ENCODE data around the gene ZNF394. TPM values are rescaled to one million over a fixed set of nuclear protein-coding genes. Genes with fewer than 3 reads are reported as not detected.
A peak's percentile ranks its signal among the peaks of the same experiment; 100 is the strongest.

The ZNF394 gene
- total RNA-seq, 2 experiments from 2014 or later: 25.9 to 28.0 TPM

- Mint-ChIP-seq H3K27me3 (no peaks in the 10 kb centered on the region), H3K27ac (peak overlapping the region; percentile 99), H3K4me1 (ENCODE audit: low read depth) (peaks cover 24% of the 10 kb centered on the region), H3K4me3 (peak overlapping the region; percentile 99), H3K36me3 (ENCODE audit: low read depth) (peaks cover 52% of the 10 kb centered on the region), H3K9me3 (peaks cover 13% of the 10 kb centered on the region)
- ChIA-PET POLR2A (interaction anchor here (0.5 to 1.4 kb wide), 2 partner anchors 24 to 61 kb away, joined by 3 to 4 read pairs; no protein-coding TSS in a partner anchor), CTCF (interaction anchor here (0.8 to 0.9 kb wide), 2 partner anchors 9 kb away, joined by 3 read pairs; no protein-coding TSS in a partner anchor)
- ATAC-seq: no peak
- intact Hi-C loops (cut with micrococcal nuclease): no loop called here
- DNase-seq: no peak
- TF ChIP-seq, protein P1, sequence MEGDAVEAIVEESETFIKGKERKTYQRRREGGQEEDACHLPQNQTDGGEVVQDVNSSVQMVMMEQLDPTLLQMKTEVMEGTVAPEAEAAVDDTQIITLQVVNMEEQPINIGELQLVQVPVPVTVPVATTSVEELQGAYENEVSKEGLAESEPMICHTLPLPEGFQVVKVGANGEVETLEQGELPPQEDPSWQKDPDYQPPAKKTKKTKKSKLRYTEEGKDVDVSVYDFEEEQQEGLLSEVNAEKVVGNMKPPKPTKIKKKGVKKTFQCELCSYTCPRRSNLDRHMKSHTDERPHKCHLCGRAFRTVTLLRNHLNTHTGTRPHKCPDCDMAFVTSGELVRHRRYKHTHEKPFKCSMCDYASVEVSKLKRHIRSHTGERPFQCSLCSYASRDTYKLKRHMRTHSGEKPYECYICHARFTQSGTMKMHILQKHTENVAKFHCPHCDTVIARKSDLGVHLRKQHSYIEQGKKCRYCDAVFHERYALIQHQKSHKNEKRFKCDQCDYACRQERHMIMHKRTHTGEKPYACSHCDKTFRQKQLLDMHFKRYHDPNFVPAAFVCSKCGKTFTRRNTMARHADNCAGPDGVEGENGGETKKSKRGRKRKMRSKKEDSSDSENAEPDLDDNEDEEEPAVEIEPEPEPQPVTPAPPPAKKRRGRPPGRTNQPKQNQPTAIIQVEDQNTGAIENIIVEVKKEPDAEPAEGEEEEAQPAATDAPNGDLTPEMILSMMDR (IDR thresholded peaks at IDR 0.05): no peak
Measured at GRCh38 chr7:99498546-99498944, 1.5 kb downstream of the ZNF394 start.

DNA sequence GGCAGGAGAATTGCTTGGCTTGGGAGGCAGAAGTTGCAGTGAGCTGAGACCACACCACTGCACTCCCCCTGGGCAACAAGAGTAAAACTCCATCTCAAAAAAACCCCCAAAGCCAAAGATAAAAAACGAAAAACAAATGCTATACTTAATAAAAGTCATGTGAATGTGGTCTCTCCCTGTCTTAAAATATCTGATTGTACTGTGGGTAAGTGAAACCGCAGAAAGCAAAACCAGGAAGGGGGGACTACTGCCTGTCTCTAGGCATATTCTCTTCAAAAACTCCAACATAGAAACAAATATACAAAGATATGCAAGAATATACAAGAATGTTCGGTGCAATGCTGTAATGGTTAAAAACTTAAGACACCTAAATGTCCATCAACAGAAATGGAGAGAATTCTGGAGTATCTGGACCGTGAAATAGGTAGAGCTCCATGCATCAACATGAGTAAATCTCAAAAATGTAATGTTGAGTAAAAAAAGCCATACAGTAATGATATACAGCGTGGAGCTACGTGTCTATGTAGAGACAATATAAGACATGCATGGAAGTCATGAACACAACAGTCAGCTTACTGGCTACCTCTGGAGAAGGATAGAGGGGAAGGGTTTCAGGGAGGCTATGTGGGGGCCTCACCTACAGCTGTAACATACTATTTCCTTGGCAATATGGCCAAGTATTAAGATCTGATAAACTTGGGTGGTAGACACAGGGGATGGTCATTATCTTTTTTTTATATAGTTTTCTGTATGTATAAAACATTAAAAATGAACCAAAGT lies 2.1 kb downstream of the ZNF394 start:
- intact Hi-C loops (cut with micrococcal nuclease): no loop called here
- peaks cover 16% of the 10 kb centered on the region for H3K9me3 Mint-ChIP-seq
- peaks cover 21% of the 10 kb centered on the region for H3K4me1 Mint-ChIP-seq (ENCODE audit: low read depth)
- ChIA-PET CTCF (interaction anchor here (0.8 to 0.9 kb wide), 2 partner anchors 8 to 10 kb away, joined by 3 read pairs; no protein-coding TSS in a partner anchor), POLR2A (interaction anchor here (1.2 to 1.4 kb wide), 2 partner anchors 25 to 61 kb away, joined by 3 to 4 read pairs; partner anchors contain the start of gene ZNF789)
- DNase-seq (no peak), ATAC-seq (no peak)
- H3K27ac Mint-ChIP-seq: peak overlapping the region; percentile 73
- H3K27me3 Mint-ChIP-seq: no peaks in the 10 kb centered on the region
- TF ChIP-seq, protein P1 (IDR thresholded peaks at IDR 0.05): no peak
- H3K4me3 Mint-ChIP-seq: peak overlapping the region; percentile 99
- peaks cover 58% of the 10 kb centered on the region for H3K36me3 Mint-ChIP-seq (ENCODE audit: low read depth)

- Mint-ChIP-seq H3K27me3 (no peaks in the 10 kb centered on the region), H3K4me1 (ENCODE audit: low read depth) (peaks cover 12% of the 10 kb centered on the region), H3K4me3 (no peak overlapping the region), H3K36me3 (ENCODE audit: low read depth) (peaks cover 69% of the 10 kb centered on the region), H3K27ac (no peak overlapping the region), H3K9me3 (peaks cover 18% of the 10 kb centered on the region)
- CTCF ChIA-PET: no interaction called here
- ATAC-seq (no peak), DNase-seq (no peak)
- intact Hi-C loops (cut with micrococcal nuclease): no loop called here
- POLR2A ChIA-PET: interaction anchor here (1.5 kb wide), 1 partner anchor 18 kb away, joined by 4 read pairs; no protein-coding TSS in a partner anchor
- TF ChIP-seq, protein P1 (IDR thresholded peaks at IDR 0.05): no peak
Measured at GRCh38 chr7:99493823-99494222, 6.3 kb downstream of the ZNF394 start.

DNA sequence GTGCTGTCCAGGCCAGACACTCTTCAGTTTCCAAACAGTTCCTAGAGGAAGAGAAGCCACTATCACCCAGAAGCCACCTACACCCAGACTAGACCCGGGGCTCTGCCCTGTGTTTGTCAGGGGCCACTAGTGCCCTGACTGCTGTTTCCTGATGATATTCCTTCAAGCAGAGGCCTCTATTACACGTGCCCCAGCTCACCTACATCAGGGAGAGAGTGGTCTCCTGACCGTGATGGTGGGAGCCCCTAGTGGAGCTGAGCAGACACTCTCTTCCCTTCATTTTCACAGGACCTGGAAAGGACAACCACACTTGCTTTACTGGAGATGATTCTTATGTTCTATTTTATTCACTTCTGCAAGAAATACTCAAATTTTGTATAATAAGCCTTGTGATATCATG lies 9.2 kb downstream of the ZNF394 start:
- ATAC-seq: no peak

More for the DNA sequence above, 9.2 kb downstream of the ZNF394 start:
- Mint-ChIP-seq H3K27me3 (no peaks in the 10 kb centered on the region), H3K9me3 (peaks cover 18% of the 10 kb centered on the region), H3K36me3 (ENCODE audit: low read depth) (peaks cover 65% of the 10 kb centered on the region), H3K27ac (peak overlapping the region; percentile 1), H3K4me3 (no peak overlapping the region), H3K4me1 (ENCODE audit: low read depth) (no peaks in the 10 kb centered on the region)
- intact Hi-C loops (cut with micrococcal nuclease): no loop called here
- ChIA-PET CTCF (no interaction called here), POLR2A (interaction anchor here (1.3 to 1.4 kb wide), 2 partner anchors 13 to 63 kb away, joined by 3 to 4 read pairs; no protein-coding TSS in a partner anchor)
- TF ChIP-seq, protein P1 (IDR thresholded peaks at IDR 0.05): no peak
- DNase-seq: no peak
